Measurements from ENCODE around the gene C12orf43. TPM values are rescaled to one million over a fixed set of nuclear protein-coding genes. Genes with fewer than 3 reads are reported as not detected.

Gene C12orf43
- total RNA-seq, 1 experiment from 2014 or later = 25.7 TPM

DNA sequence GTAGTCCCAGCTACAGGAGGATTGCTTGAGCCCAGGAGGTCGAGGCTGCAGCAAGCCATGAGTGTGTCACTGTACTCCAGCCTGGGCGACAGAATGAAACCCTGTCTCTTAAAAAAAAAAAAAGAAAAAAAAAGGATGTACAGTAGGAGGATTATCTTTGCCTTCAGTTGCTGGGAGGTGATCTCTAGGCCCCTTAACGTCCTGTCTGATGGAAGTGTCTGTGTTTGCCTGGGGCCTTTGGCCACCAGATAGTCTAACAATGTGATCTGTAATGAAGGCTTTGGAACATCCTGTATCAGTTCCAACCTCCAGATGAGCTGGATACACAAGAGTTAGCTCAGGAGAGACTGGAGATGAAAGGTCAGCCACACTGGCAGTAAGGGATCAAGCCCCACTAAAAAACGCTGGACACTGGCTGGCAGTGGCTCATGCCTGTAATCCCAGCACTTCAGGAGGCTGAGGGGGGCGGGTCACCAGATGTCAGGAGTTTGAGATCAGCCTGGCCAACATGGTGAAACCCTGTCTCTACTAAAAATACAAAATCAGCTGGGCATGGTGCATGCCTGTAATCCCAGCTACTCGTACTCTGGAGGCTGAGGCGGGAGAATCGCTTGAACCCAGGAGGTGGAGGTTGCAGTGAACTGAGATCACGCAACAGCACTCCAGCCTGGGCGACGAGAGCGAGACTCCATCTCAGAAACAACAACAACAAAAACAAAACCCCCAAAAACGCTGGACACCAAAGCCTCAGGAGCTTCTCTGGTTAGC lies 57.0 kb downstream of the C12orf43 start:
- H3K4me1 Mint-ChIP-seq = peaks cover 7% of the 10 kb centered on the region in 2 experiments
- Histone ChIP-seq H3K9ac (ENCODE audit: extremely low read depth, insufficient read length, low read length) (no peak overlapping the region), H4K5ac (ENCODE audit: insufficient read length, low read depth, low read length) (no peak overlapping the region), H2BK12ac (ENCODE audit: insufficient read length, low read depth, low read length) (no peak overlapping the region), H3K9me3 (ENCODE audit: control insufficient read depth, low read depth, low read length) (no peaks in the 10 kb centered on the region), H3T11ph (ENCODE audit: low read length) (no peak overlapping the region), H2AFZ (ENCODE audit: low read length) (no peak overlapping the region), H3K23me2 (ENCODE audit: insufficient read length, low read depth, low read length, poor library complexity, severe bottlenecking) (no peaks in the 10 kb centered on the region), H3K14ac (ENCODE audit: insufficient read depth, low read length) (no peak overlapping the region), H4K91ac (ENCODE audit: insufficient read length, low read depth, low read length) (no peak overlapping the region), H2BK20ac (ENCODE audit: low read depth, low read length, poor library complexity, severe bottlenecking) (no peak overlapping the region), H4K20me1 (ENCODE audit: control insufficient read depth, insufficient read depth, insufficient read length) (no peaks in the 10 kb centered on the region), H2BK5ac (ENCODE audit: insufficient read length, low read length) (no peak overlapping the region), H3K56ac (ENCODE audit: insufficient read length, low read depth, low read length) (no peak overlapping the region), H3K23ac (ENCODE audit: insufficient read length, low read depth, low read length) (no peak overlapping the region), H3K27me3 (ENCODE audit: insufficient read depth, low read length) (no peaks in the 10 kb centered on the region), H2BK120ac (ENCODE audit: low read depth, low read length, poor library complexity, severe bottlenecking) (no peak overlapping the region), H2BK15ac (ENCODE audit: low read depth, low read length) (no peak overlapping the region), H3K4me1 (ENCODE audit: insufficient read depth, low read length) (no peaks in the 10 kb centered on the region; the same call in 1 of the 2 replicates), H3K79me2 (ENCODE audit: insufficient read depth, low read length) (no peaks in the 10 kb centered on the region), H2AK5ac (ENCODE audit: insufficient read length, low read length) (no peak overlapping the region), H3K4ac (ENCODE audit: low read depth, low read length) (no peak overlapping the region), H3K79me1 (ENCODE audit: insufficient read depth, low read depth, low read length, poor library complexity, severe bottlenecking) (no peaks in the 10 kb centered on the region), H4K8ac (replicated peaks; ENCODE audit: insufficient read length, low read depth, low read length) (no peak overlapping the region), H3K4me2 (ENCODE audit: insufficient read depth, insufficient read length, low read length) (no peak overlapping the region), H3K27ac (ENCODE audit: insufficient read length, low read depth, low read length) (no peak overlapping the region), H3K18ac (ENCODE audit: insufficient read length, low read depth, low read length) (no peak overlapping the region)
- no CpG with 5 or more reads among the region's 13 CpGs for WGBS (ENCODE audit: extremely low coverage, insufficient read length, low lambda C conversion rate)
- TF ChIP-seq, protein P1, sequence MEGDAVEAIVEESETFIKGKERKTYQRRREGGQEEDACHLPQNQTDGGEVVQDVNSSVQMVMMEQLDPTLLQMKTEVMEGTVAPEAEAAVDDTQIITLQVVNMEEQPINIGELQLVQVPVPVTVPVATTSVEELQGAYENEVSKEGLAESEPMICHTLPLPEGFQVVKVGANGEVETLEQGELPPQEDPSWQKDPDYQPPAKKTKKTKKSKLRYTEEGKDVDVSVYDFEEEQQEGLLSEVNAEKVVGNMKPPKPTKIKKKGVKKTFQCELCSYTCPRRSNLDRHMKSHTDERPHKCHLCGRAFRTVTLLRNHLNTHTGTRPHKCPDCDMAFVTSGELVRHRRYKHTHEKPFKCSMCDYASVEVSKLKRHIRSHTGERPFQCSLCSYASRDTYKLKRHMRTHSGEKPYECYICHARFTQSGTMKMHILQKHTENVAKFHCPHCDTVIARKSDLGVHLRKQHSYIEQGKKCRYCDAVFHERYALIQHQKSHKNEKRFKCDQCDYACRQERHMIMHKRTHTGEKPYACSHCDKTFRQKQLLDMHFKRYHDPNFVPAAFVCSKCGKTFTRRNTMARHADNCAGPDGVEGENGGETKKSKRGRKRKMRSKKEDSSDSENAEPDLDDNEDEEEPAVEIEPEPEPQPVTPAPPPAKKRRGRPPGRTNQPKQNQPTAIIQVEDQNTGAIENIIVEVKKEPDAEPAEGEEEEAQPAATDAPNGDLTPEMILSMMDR (conservative IDR thresholded peaks at IDR 0.05) = no peak
- no peak overlapping the region for H3K27ac Mint-ChIP-seq
- DNase-seq = no peak
- no peaks in the 10 kb centered on the region for H3K9me3 Mint-ChIP-seq
- H3K27me3 Mint-ChIP-seq (ENCODE audit: low read depth) = no peaks in the 10 kb centered on the region; the same call in 1 of the 2 replicates
- H3K4me3 Mint-ChIP-seq = no peak overlapping the region
- no peaks in the 10 kb centered on the region for H3K36me3 Mint-ChIP-seq (ENCODE audit: insufficient read depth in 1 of 3, low read depth in 3 of 3)
